GM12878 (cell line): Measurements from ENCODE around the gene EFTUD2. TPM values are rescaled to one million over a fixed set of nuclear protein-coding genes. Genes with fewer than 3 reads are reported as not detected.

ENCODE experiments used
- ATAC-seq: fragments of 200-7000 bp; cut with Tn5 transposase; 3 replicates; pipeline ENCODE4 v1.9.1; 2020; ENCODE audit warnings: mild to moderate bottlenecking, moderate library complexity
- BruUV-seq: library from RNA; stranded (reverse); fragments of 400-500 nt; replicated peaks from 2 replicates; lab custom pipeline; 2021; lab: Mats Ljungman, UMichigan
- CTCF ChIA-PET: fragments of 300-600 bp; sonication (Branson Sonifier 250); formaldehyde crosslinking; extraction: SDS; loops from one replicate; lab custom pipeline; 2021; ENCODE audit warnings: inconsistent platforms; lab: Yijun Ruan, JAX
- POLR2A ChIA-PET: fragments of 350-600 bp; formaldehyde crosslinking; extraction: SDS; loops from one replicate; lab custom pipeline; 2021; ENCODE audit warnings: inconsistent platforms; lab: Charles Lee
- RAD21 ChIA-PET: fragments of 300-600 bp; sonication (Branson Sonifier 250); formaldehyde crosslinking; loops from one replicate; lab custom pipeline; 2023; ENCODE audit warnings: antibody characterized with exemption; ENCODE audit not compliant: unreplicated experiment; lab: Charles Lee
- SMC1A ChIA-PET: fragments of 300-600 bp; sonication (Branson Sonifier 250); formaldehyde crosslinking; loops from one replicate; lab custom pipeline; 2023; ENCODE audit not compliant: unreplicated experiment, uncharacterized antibody; lab: Charles Lee
- DNase-seq: peaks from one replicate; pipeline ENCODE4 v3.0.0-alpha.2; 2011; ENCODE audit warnings: low read depth, low spot score
- FAIRE-seq: peaks from 3 replicates; lab custom pipeline; 2011; peaks lifted over from hg19 to GRCh38; lab: Jason Lieb, UNC
- H2AFZ ChIP-seq: 2 replicates; pipeline ENCODE4 v1.6.0; 2011; ENCODE audit warnings: low read depth, low read length, control low read depth; ENCODE audit not compliant: control insufficient read depth
- H3K27ac ChIP-seq: 2 replicates; pipeline ENCODE4 v1.5.1; 2011; ENCODE audit warnings: control low read depth; ENCODE audit not compliant: control insufficient read depth, insufficient read depth
- H3K27me3 ChIP-seq, 2 experiments: replicated peaks in 1 of 2; 2 replicates each; pipeline versions ENCODE4 v1.6.0 to v1.6.1; 2011; ENCODE audit warnings: low read length in 1 of 2; ENCODE audit not compliant: control insufficient read depth in 2 of 2, insufficient read depth in 2 of 2
- H3K36me3 ChIP-seq, 2 experiments: 2 replicates each; pipeline ENCODE4 v1.5.1; 2011; ENCODE audit warnings: low read length in 1 of 2; ENCODE audit not compliant: control insufficient read depth in 2 of 2, insufficient read depth in 2 of 2
- H3K4me1 ChIP-seq: 2 replicates; pipeline ENCODE4 v1.6.1; 2011; ENCODE audit warnings: mild to moderate bottlenecking, low read length, moderate library complexity, mixed read lengths; ENCODE audit not compliant: control insufficient read depth, insufficient read depth
- H3K4me2 ChIP-seq: 2 replicates; pipeline ENCODE4 v1.6.0; 2011; ENCODE audit warnings: control low read depth; ENCODE audit not compliant: control insufficient read depth, insufficient read depth
- H3K4me3 ChIP-seq: fragments of 200-600 bp; sonication (generic); 2 replicates; pipeline ENCODE4 v1.5.1; 2016
- H3K79me2 ChIP-seq: 2 replicates; pipeline ENCODE4 v1.6.0; 2011; ENCODE audit warnings: low read length; ENCODE audit not compliant: control insufficient read depth, insufficient read depth
- H3K9ac ChIP-seq: 2 replicates; pipeline ENCODE4 v1.8.0; 2011; ENCODE audit warnings: low read length, control low read depth, mixed read lengths; ENCODE audit not compliant: control insufficient read depth, insufficient read depth
- H3K9me3 ChIP-seq: replicated peaks from 3 replicates; pipeline ENCODE4 v1.5.1; 2011; ENCODE audit warnings: mild to moderate bottlenecking, low read length; ENCODE audit not compliant: control insufficient read depth, insufficient read depth
- H4K20me1 ChIP-seq: 2 replicates; pipeline ENCODE4 v1.6.0; 2011; ENCODE audit not compliant: control insufficient read depth, insufficient read depth
- CREM ChIP-seq: IDR thresholded peaks from 2 replicates; pipeline ENCODE4 v1.6.1; 2014; ENCODE audit warnings: antibody characterized with exemption, low read depth
- DPF2 ChIP-seq: fragments of 450-650 bp; IDR thresholded peaks from 2 replicates; pipeline ENCODE4 v1.6.1; 2017; ENCODE audit warnings: mild to moderate bottlenecking
- FOXK2 ChIP-seq: fragments of 450-650 bp; IDR thresholded peaks from 2 replicates; pipeline ENCODE4 v1.6.1; 2017; ENCODE audit warnings: mild to moderate bottlenecking, moderate library complexity
- KLF5 ChIP-seq: fragments of 450-650 bp; IDR thresholded peaks from 2 replicates; pipeline ENCODE4 v1.6.1; 2014; ENCODE audit warnings: mild to moderate bottlenecking; ENCODE audit not compliant: partially characterized antibody
- RAD51 ChIP-seq: fragments of 450-650 bp; IDR thresholded peaks from 2 replicates; pipeline ENCODE4 v1.6.1; 2016; ENCODE audit warnings: moderate library complexity, mild to moderate bottlenecking, inconsistent platforms
- STAT3 ChIP-seq: IDR thresholded peaks from 2 replicates; pipeline ENCODE4 v1.6.1; 2011; ENCODE audit warnings: low read depth, low read length, improper control_type of control experiment
- ZNF207 ChIP-seq: fragments of 450-650 bp; IDR thresholded peaks from 2 replicates; pipeline ENCODE4 v1.6.1; 2014; ENCODE audit warnings: antibody characterized with exemption, mild to moderate bottlenecking, borderline replicate concordance
- ZNF274 ChIP-seq: IDR thresholded peaks from one replicate; pipeline ENCODE4 v1.8.0; 2011; ENCODE audit not compliant: insufficient read length, insufficient read depth
- ZZZ3 ChIP-seq: IDR thresholded peaks from 2 replicates; pipeline ENCODE4 v1.6.1; 2011; ENCODE audit warnings: low read depth; ENCODE audit not compliant: control insufficient read depth, insufficient read length
- WGBS: methylation state at CpG from one replicate; pipeline ENCODE4 v1.1.6; 2016; ENCODE audit warnings: low lambda C conversion rate; ENCODE audit not compliant: insufficient replicate concordance, insufficient coverage; ENCODE audit errors: missing lambda C conversion rate; 5-methylcytosine and 5-hydroxymethylcytosine counted together
- in situ Hi-C: fragments of 300-500 bp; cut with MboI; formaldehyde crosslinking; loops from 9 replicates; pipeline ENCODE4 v1.14.3; 2018; ENCODE audit warnings: mixed read lengths
- intact Hi-C: fragments of 100-400 bp; cut with micrococcal nuclease; formaldehyde crosslinking; loops from one replicate; pipeline ENCODE4 v1.14.2; 2022; ENCODE audit not compliant: unreplicated experiment
- polyA plus RNA-seq, 11 experiments: library from polyadenylated mRNA; depleted of rRNA in 4 of 11; unstranded in 6 of 11; stranded (reverse) in 5 of 11; fragments of >200 nt; fragmentation: Nextera tagmentation in 4 of 11; fragmentation: Illumina TruSeq in 1 of 11; extraction: Ambion mirVana in 4 of 11; extraction: Trizol in 1 of 11; gene quantifications; 1 replicate in 1 of 11; 2 replicates in 10 of 11; pipeline versions ENCODE4 v1.2.1 to v1.2.3, GENCODE V29; 2011 to 2016; ENCODE audit warnings: inconsistent platforms in 2 of 11, missing spikeins in 2 of 11, low read depth in 1 of 11
- total RNA-seq, 4 experiments: library from RNA; depleted of rRNA in 3 of 4; stranded (reverse); fragments of >200 nt in 3 of 4; fragmentation: Illumina TruSeq in 1 of 4; extraction: Trizol in 1 of 4; gene quantifications; 2 replicates each; pipeline versions ENCODE4 v1.2.1 to v1.2.3, GENCODE V29; 2013 to 2021
- TF ChIP-seq, protein P1 (sequence below): fragments of 150-350 bp; IDR thresholded peaks from 2 replicates; pipeline ENCODE4 v1.6.1; 2014; ENCODE audit warnings: mild to moderate bottlenecking, low read depth, low read length
- TF ChIP-seq, protein P2 (sequence below): fragments of 450-650 bp; IDR thresholded peaks from 2 replicates; pipeline ENCODE4 v1.6.1; 2017; ENCODE audit warnings: borderline replicate concordance
- TF ChIP-seq, protein P3 (sequence below): fragments of 450-650 bp; formaldehyde crosslinking; IDR thresholded peaks from 2 replicates; pipeline ENCODE4 v1.5.0; 2022; ENCODE audit warnings: mild to moderate bottlenecking, missing genetic modification characterization
- TF ChIP-seq, protein P4 (sequence below): IDR thresholded peaks from 2 replicates; pipeline ENCODE4 v1.6.1; 2012; ENCODE audit warnings: improper control_type of control experiment, low read depth, low read length; ENCODE audit not compliant: insufficient replicate concordance

The EFTUD2 gene
- total and polyA plus RNA-seq, 10 of the 15 experiments (the other 5 are each of a cell fraction or from before 2014, with no cell fraction given): 33.0 to 198 (median 126) TPM

DNA sequence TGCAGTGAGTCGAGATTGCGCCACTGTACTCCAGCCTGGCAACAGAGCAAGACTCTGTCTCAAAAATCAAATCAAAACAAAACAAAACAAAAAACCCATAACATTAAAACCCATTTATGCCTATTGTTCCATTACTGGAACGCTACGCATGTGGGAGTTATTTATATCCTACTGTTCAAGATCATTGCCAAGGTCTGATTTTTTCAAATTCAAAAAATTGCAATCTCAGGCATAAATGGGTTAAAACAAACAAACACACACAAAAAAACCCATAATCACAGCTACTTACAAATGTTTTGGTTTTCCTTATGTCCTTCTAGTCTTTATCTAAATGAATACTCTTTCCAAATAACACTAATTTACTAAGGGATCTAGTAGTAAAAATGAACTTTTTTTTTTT lies 87.0 kb downstream of the EFTUD2 start:
- H3K79me2 ChIP-seq: no peaks in the 10 kb centered on the region
- CTCF ChIA-PET: no interaction called here
- H3K27ac ChIP-seq: no peak overlapping the region
- H3K9me3 ChIP-seq: no peaks in the 10 kb centered on the region
- ATAC-seq (no peak), FAIRE-seq (no peak), DNase-seq (no peak)
- intact Hi-C loops (no loop called here), in situ Hi-C loops (no loop called here)
- 97% methylated on average over 4 of the region's 4 CpGs for WGBS
- no peak for TF ChIP-seq STAT3
- TF ChIP-seq FOXK2: no peak
- TF ChIP-seq KLF5: no peak
- no peak for TF ChIP-seq ZZZ3
- TF ChIP-seq, protein P1, sequence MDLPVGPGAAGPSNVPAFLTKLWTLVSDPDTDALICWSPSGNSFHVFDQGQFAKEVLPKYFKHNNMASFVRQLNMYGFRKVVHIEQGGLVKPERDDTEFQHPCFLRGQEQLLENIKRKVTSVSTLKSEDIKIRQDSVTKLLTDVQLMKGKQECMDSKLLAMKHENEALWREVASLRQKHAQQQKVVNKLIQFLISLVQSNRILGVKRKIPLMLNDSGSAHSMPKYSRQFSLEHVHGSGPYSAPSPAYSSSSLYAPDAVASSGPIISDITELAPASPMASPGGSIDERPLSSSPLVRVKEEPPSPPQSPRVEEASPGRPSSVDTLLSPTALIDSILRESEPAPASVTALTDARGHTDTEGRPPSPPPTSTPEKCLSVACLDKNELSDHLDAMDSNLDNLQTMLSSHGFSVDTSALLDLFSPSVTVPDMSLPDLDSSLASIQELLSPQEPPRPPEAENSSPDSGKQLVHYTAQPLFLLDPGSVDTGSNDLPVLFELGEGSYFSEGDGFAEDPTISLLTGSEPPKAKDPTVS: no peak
- TF ChIP-seq ZNF207: no peak
- no peak for TF ChIP-seq DPF2
- TF ChIP-seq, protein P2, sequence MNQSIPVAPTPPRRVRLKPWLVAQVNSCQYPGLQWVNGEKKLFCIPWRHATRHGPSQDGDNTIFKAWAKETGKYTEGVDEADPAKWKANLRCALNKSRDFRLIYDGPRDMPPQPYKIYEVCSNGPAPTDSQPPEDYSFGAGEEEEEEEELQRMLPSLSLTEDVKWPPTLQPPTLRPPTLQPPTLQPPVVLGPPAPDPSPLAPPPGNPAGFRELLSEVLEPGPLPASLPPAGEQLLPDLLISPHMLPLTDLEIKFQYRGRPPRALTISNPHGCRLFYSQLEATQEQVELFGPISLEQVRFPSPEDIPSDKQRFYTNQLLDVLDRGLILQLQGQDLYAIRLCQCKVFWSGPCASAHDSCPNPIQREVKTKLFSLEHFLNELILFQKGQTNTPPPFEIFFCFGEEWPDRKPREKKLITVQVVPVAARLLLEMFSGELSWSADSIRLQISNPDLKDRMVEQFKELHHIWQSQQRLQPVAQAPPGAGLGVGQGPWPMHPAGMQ: no peak
- no peak for TF ChIP-seq CREM
- TF ChIP-seq, protein P3, sequence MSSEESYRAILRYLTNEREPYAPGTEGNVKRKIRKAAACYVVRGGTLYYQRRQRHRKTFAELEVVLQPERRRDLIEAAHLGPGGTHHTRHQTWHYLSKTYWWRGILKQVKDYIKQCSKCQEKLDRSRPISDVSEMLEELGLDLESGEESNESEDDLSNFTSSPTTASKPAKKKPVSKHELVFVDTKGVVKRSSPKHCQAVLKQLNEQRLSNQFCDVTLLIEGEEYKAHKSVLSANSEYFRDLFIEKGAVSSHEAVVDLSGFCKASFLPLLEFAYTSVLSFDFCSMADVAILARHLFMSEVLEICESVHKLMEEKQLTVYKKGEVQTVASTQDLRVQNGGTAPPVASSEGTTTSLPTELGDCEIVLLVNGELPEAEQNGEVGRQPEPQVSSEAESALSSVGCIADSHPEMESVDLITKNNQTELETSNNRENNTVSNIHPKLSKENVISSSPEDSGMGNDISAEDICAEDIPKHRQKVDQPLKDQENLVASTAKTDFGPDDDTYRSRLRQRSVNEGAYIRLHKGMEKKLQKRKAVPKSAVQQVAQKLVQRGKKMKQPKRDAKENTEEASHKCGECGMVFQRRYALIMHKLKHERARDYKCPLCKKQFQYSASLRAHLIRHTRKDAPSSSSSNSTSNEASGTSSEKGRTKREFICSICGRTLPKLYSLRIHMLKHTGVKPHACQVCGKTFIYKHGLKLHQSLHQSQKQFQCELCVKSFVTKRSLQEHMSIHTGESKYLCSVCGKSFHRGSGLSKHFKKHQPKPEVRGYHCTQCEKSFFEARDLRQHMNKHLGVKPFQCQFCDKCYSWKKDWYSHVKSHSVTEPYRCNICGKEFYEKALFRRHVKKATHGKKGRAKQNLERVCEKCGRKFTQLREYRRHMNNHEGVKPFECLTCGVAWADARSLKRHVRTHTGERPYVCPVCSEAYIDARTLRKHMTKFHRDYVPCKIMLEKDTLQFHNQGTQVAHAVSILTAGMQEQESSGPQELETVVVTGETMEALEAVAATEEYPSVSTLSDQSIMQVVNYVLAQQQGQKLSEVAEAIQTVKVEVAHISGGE (CRISPR knock-in tag): no peak
- TF ChIP-seq RAD51: no peak
- TF ChIP-seq ZNF274: no peak
- TF ChIP-seq, protein P4, sequence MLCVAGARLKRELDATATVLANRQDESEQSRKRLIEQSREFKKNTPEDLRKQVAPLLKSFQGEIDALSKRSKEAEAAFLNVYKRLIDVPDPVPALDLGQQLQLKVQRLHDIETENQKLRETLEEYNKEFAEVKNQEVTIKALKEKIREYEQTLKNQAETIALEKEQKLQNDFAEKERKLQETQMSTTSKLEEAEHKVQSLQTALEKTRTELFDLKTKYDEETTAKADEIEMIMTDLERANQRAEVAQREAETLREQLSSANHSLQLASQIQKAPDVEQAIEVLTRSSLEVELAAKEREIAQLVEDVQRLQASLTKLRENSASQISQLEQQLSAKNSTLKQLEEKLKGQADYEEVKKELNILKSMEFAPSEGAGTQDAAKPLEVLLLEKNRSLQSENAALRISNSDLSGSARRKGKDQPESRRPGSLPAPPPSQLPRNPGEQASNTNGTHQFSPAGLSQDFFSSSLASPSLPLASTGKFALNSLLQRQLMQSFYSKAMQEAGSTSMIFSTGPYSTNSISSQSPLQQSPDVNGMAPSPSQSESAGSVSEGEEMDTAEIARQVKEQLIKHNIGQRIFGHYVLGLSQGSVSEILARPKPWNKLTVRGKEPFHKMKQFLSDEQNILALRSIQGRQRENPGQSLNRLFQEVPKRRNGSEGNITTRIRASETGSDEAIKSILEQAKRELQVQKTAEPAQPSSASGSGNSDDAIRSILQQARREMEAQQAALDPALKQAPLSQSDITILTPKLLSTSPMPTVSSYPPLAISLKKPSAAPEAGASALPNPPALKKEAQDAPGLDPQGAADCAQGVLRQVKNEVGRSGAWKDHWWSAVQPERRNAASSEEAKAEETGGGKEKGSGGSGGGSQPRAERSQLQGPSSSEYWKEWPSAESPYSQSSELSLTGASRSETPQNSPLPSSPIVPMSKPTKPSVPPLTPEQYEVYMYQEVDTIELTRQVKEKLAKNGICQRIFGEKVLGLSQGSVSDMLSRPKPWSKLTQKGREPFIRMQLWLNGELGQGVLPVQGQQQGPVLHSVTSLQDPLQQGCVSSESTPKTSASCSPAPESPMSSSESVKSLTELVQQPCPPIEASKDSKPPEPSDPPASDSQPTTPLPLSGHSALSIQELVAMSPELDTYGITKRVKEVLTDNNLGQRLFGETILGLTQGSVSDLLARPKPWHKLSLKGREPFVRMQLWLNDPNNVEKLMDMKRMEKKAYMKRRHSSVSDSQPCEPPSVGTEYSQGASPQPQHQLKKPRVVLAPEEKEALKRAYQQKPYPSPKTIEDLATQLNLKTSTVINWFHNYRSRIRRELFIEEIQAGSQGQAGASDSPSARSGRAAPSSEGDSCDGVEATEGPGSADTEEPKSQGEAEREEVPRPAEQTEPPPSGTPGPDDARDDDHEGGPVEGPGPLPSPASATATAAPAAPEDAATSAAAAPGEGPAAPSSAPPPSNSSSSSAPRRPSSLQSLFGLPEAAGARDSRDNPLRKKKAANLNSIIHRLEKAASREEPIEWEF: no peak
- SMC1A ChIA-PET: no interaction called here
- no peak overlapping the region for H3K4me3 ChIP-seq
- RAD21 ChIA-PET: no interaction called here
- no peak overlapping the region for H3K9ac ChIP-seq
- BruUV-seq: no TSS peak
- no peaks in the 10 kb centered on the region for H3K27me3 ChIP-seq
- no peak overlapping the region for H2AFZ ChIP-seq
- no peaks in the 10 kb centered on the region for H3K4me1 ChIP-seq
- H3K4me2 ChIP-seq: no peak overlapping the region
- H4K20me1 ChIP-seq: no peaks in the 10 kb centered on the region
- POLR2A ChIA-PET: interaction anchor here (0.6 kb wide), 2 partner anchors 108 to 240 kb away, joined by 3 read pairs; no protein-coding TSS in a partner anchor
- no peaks in the 10 kb centered on the region for H3K36me3 ChIP-seq
